Measurements from ENCODE around the gene SLAMF9. TPM values are rescaled to one million over a fixed set of nuclear protein-coding genes. Genes with fewer than 3 reads are reported as not detected.

The SLAMF9 gene
- polyA plus RNA-seq, 1 donor (not counting 4 experiments of a cell fraction or from before 2014, with no cell fraction given): 0.31 TPM

- peaks cover 42% of the 10 kb centered on the region for H3K79me2 ChIP-seq (ENCODE audit: control insufficient read depth, insufficient read depth, low read length)
- no peaks in the 10 kb centered on the region for H3K27me3 ChIP-seq (ENCODE audit: control insufficient read depth, extremely low read depth, insufficient read depth, low read length)
- H3K4me3 ChIP-seq (ENCODE audit: control insufficient read depth in 2 of 3, extremely low read depth in 1 of 3, insufficient read depth in 2 of 3, low read depth in 1 of 3, low read length in 3 of 3): peak overlapping the region; percentile 79 to 94 (median 92)
- peak overlapping the region; percentile 90 for H3K4me2 ChIP-seq (ENCODE audit: control insufficient read depth, extremely low read depth, insufficient read depth, low read depth, low read length)
- H3K9ac ChIP-seq (ENCODE audit: control insufficient read depth, extremely low read depth, insufficient read depth, low read length): peak overlapping the region; percentile 100
- peak; percentile 93 for DNase-seq (ENCODE audit: low read depth, low spot score)
- peak overlapping the region; percentile 98 for H3K27ac ChIP-seq (ENCODE audit: control insufficient read depth, insufficient read depth, low read length)
- peak overlapping the region; percentile 52 for H2AFZ ChIP-seq (ENCODE audit: control insufficient read depth, low read length)
- peaks cover 15 to 27% of the 10 kb centered on the region in 2 experiments for H3K36me3 ChIP-seq (ENCODE audit: control insufficient read depth in 2 of 2, extremely low read depth in 1 of 2, insufficient read depth in 2 of 2, low read length in 2 of 2)
- H3K4me1 ChIP-seq (ENCODE audit: control insufficient read depth, extremely low read depth, insufficient read depth, low read length): peaks cover 49% of the 10 kb centered on the region
- TF ChIP-seq CTCF (optimal IDR thresholded peaks at IDR 0.05 in 1 of 3, IDR thresholded peaks at IDR 0.05 in 1 of 3, conservative IDR thresholded peaks at IDR 0.05 in 1 of 3; ENCODE audit: extremely low read depth in 1 of 3, insufficient read depth in 2 of 3, low read length in 3 of 3) (no peak), EZH2 (IDR thresholded peaks at IDR 0.05; ENCODE audit: low read length) (no peak)
- FAIRE-seq: peak; percentile 85
- dilution Hi-C loops (cut with MboI; ENCODE audit: extremely low pct_ligation_motif_present, low sequenced_read_pairs): no loop called here
- H3K9me1 ChIP-seq (ENCODE audit: control insufficient read depth, extremely low read depth, insufficient read depth, low read length): peaks cover 5% of the 10 kb centered on the region
- peaks cover 16% of the 10 kb centered on the region for H4K20me1 ChIP-seq (ENCODE audit: control insufficient read depth, extremely low read depth, insufficient read depth, low read length)
- no peaks in the 10 kb centered on the region for H3K9me3 ChIP-seq (ENCODE audit: control insufficient read depth, low read depth, low read length)
Measured at GRCh38 chr1:159925719-159926078, 28.3 kb downstream of the SLAMF9 start.

- no peaks in the 10 kb centered on the region for H3K9me3 ChIP-seq (ENCODE audit: control insufficient read depth, low read depth, low read length)
- peak within 1 kb of the TSS; percentile 79 to 94 (median 92) for H3K4me3 ChIP-seq (ENCODE audit: control insufficient read depth in 2 of 3, extremely low read depth in 1 of 3, insufficient read depth in 2 of 3, low read depth in 1 of 3, low read length in 3 of 3)
- TF ChIP-seq CTCF (optimal IDR thresholded peaks at IDR 0.05 in 1 of 3, IDR thresholded peaks at IDR 0.05 in 1 of 3, conservative IDR thresholded peaks at IDR 0.05 in 1 of 3; ENCODE audit: extremely low read depth in 1 of 3, insufficient read depth in 2 of 3, low read length in 3 of 3) (no peak), EZH2 (IDR thresholded peaks at IDR 0.05; ENCODE audit: low read length) (no peak)
- H3K9me1 ChIP-seq (ENCODE audit: control insufficient read depth, extremely low read depth, insufficient read depth, low read length): peaks cover 8% of the 10 kb centered on the region
- H3K36me3 ChIP-seq (ENCODE audit: control insufficient read depth in 2 of 2, extremely low read depth in 1 of 2, insufficient read depth in 2 of 2, low read length in 2 of 2): peaks cover 21 to 30% of the 10 kb centered on the region in 2 experiments
- H3K4me2 ChIP-seq (ENCODE audit: control insufficient read depth, extremely low read depth, insufficient read depth, low read depth, low read length): peak within 1 kb of the TSS; percentile 90
- peaks cover 49% of the 10 kb centered on the region for H3K79me2 ChIP-seq (ENCODE audit: control insufficient read depth, insufficient read depth, low read length)
- peaks cover 20% of the 10 kb centered on the region for H4K20me1 ChIP-seq (ENCODE audit: control insufficient read depth, extremely low read depth, insufficient read depth, low read length)
- H2AFZ ChIP-seq (ENCODE audit: control insufficient read depth, low read length): peak within 1 kb of the TSS; percentile 52
- peak; percentile 95 for DNase-seq (ENCODE audit: low read depth, low spot score)
- dilution Hi-C loops (cut with MboI; ENCODE audit: extremely low pct_ligation_motif_present, low sequenced_read_pairs): no loop called here
- H3K9ac ChIP-seq (ENCODE audit: control insufficient read depth, extremely low read depth, insufficient read depth, low read length): peak within 1 kb of the TSS; percentile 100
- peak within 1 kb of the TSS; percentile 98 for H3K27ac ChIP-seq (ENCODE audit: control insufficient read depth, insufficient read depth, low read length)
- FAIRE-seq: no peak
- no peaks in the 10 kb centered on the region for H3K27me3 ChIP-seq (ENCODE audit: control insufficient read depth, extremely low read depth, insufficient read depth, low read length)
- peaks cover 54% of the 10 kb centered on the region for H3K4me1 ChIP-seq (ENCODE audit: control insufficient read depth, extremely low read depth, insufficient read depth, low read length)
Measured at GRCh38 chr1:159924791-159925718, 29.0 kb downstream of the SLAMF9 start, which contains the start of gene TAGLN2. TAGLN2 (minus strand) TSS chr1:159925507; CDS start chr1:159920509, 4,998 bp downstream.
